Transverse colon (tissue), 3 donors: ENCODE results near the gene IGSF9B.

ENCODE experiments used
- CTCF ChIP-seq, 5 experiments: fragments of 200-600 bp in 3 of 5; fragments of 450-650 bp in 2 of 5; sonication (generic) in 3 of 5; IDR thresholded peaks; 1 replicate in 2 of 5; 2 replicates in 3 of 5; pipeline ENCODE4 v1.5.1; 2016 to 2017; ENCODE audit warnings: antibody characterized with exemption in 5 of 5, inconsistent platforms in 3 of 5, mild to moderate bottlenecking in 2 of 5, moderate library complexity in 1 of 5
- POLR2A ChIP-seq: fragments of 450-650 bp; IDR thresholded peaks from one replicate; pipeline ENCODE4 v1.6.1; 2016; ENCODE audit warnings: antibody characterized with exemption, mild to moderate bottlenecking, moderate library complexity

DNA sequence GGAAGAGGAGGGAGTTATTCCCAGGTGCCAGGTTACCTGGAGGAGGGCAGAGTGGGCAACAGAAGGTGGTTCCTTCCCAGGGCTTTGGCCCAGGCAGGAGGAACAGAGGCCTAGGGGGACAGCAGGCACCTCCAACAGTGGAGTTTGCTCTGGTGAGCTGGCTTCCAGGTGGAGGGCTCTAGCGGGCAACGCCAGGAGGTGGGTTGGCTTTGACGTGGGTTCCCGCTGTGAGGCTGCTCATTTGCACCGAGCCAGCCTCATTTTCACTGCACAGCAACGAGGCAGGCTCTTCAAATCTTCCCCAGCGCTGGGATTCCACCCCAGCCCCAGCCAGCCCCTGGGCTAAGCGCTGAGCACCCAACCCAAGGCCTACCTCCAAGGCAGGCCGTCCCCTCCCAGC lies 8.1 kb downstream of the IGSF9B start:
- TF ChIP-seq CTCF (IDR thresholded peaks at IDR 0.05) (no peak), POLR2A (no peak)
